HG03025 (cell line): ENCODE results near the gene IRF8.
"Not testable (repeated sequence)": the region's sequence is repeated elsewhere in the genome, so short reads cannot be mapped to it uniquely, and the experiment has no call there.

ENCODE experiments used
- ATAC-seq: cut with Tn5 transposase; IDR thresholded peaks from one replicate; pipeline ENCODE4 v1.9.1; 2021; ENCODE audit warnings: mild to moderate bottlenecking, moderate library complexity; ENCODE audit not compliant: unreplicated experiment, low FRiP score

Gene IRF8

DNA sequence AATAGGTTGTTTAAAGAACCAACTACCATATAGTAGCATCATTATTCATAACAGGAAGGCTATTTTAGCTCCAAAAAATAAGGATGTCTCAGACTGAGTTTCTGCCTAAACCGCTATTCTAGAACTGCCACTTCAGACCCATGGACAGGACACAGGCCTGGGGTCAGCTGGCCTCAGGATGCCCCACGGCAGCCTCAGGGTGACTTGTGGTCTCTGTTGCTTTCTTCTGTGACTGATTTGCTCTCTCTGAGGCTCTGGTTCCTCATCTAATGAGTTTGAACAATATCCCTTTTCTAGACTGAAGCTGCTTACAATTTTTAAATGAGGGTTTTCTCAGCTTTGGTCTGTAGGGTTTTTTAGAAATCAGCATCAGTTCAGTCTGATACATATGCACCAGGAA, 31.8 kb upstream of the IRF8 start:
- no peak for ATAC-seq

DNA sequence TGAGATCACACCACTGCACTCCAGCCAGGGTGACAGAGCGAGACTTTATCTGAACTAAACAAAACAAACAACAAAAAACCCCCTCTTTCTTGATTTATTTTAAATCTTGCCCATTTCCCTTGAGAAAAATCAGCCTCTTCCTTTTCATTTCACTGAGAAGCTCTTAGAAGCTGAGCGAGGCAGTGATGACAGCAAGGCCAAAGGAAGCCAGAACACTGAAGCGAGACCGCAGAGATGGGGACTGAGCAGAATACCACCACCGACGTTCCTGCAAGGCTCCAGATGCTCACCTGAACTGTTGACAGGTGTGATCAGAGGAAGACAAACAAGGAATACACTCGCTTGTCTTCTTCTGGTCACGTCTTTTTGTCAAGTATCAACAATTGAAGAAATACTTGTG, 30.5 kb upstream of the IRF8 start:
- no peak for ATAC-seq

DNA sequence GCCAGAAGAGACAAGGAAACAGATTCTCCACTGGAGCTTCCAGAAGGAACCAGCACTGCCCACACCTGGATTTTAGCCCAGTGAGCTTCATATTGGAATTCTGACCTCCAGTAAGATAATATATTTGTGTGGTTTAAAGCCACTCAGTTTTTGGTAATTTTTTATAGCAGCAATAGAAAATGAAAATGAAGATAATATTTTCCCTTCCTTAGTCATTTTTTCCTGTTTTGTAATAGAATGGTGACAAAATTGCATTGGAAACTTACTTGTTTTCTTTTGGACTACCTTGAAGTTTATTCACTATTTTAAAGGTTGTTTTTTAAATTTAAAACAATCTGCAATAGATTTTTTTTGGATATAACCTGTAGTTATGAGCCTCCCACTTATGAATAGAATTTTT, 29.8 kb upstream of the IRF8 start:
- ATAC-seq, result no peak

DNA sequence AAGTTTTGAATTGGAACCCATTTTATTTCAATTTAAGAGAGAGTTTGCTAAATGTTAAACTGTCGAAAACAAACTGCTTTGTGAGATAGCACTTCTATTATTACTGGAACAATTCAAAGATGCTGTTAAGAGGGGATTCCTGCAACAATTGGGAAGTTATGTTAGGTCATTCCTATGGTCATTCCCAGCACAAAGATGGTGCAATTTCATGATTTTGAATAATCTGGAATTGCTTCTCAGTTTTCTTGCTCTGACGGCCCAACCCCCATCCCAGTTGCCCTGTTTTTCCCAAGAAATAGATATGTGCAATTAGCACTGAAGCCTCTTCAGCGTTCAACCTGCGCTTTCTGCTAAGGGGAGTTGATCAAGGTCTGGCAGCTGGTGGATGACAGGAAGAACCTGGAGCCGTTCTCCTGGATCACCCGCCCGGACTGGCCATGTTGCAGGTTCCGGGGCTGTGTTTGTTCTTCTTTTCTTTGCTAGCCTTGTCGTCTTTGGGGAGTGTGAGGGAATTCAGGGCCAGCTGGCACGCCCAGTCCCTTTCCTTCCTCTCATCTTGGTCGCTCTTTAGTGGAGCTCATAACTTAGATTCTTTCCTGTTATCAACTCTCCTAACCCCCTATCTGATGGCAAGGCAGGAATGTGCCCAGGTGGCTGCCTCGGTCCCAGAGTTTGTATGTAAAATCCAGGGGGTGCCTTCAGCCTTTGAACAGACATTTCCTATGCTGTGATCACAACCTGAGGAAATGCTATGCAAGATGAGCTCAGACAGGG, 29.0 kb upstream of the IRF8 start:
- no peak for ATAC-seq

DNA sequence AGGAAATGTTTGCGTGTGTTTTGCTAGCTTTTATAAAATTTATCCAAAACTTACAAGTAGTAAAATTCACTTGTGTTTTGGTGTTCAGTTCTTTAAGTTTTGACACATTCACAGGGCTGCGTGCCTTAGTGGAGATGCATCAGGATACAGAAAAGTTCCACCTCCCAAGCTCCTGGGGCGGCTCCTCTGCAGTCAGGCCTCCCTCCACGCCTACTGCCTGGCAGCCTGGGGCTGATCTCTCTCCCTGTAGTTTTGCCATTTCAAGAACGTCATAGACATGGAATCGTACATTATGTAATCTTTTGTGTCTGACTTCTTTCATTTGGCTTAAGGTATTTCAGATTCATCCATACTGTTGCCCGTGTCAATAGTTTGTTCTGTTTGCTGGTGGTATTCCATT, 27.2 kb upstream of the IRF8 start:
- no peak for ATAC-seq

DNA sequence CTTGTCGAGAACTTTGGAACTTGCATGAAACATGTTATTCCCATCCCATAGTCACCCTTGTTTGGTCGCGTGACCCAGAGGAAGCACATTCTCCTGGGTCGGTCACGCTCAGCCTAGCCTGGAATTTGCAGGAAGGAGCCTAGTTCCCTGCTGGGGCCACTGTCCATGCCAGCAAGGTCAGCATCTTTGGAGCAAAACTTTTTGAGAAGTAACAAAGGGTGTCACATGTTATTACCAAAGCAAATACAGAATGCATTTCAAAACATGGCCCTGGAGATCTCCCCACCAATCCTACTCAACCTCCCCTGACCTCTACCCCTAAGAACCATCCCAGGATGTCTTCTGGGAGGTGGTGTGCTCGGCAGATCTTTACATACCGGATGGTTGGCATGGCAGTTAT, 26.2 kb upstream of the IRF8 start:
- no peak for ATAC-seq

DNA sequence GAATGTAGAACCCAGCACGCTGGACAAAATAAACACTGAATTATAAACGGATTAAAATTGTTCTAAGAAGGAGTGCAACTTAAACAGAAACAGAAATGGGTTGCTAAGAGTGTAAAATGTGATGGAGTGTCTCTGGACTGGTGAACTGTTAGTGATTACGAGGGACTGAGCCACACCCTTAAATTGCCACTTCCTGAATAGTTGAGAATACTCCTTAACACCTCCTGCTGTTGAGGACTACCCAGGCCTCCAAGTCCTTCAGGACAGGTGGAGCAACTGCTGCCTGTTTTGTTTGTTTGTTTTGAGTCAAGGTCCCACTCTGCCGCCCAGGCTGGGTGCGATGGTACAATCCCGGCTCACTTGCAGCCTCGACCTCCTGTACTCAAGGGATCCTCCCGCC, 25.8 kb upstream of the IRF8 start:
- no peak for ATAC-seq

DNA sequence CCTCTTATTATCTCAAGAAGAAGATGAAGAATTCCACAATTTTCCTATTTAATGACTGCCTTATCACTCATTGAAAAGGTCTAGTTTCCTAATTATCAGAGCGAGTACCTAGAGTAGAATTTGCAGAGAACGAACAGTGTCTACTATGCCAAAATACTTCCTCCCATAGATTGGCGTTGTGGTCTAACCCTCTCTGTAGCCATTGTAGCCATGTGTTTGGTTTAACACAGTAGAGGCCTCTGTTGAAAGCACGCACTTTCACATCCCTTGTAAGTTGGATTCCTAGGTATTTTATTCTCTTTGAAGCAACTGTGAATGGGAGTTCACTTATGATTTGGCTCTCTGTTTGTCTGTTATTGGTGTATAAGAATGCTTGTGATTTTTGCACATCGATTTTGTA, 24.9 kb upstream of the IRF8 start:
- not testable (repeated sequence) for ATAC-seq

DNA sequence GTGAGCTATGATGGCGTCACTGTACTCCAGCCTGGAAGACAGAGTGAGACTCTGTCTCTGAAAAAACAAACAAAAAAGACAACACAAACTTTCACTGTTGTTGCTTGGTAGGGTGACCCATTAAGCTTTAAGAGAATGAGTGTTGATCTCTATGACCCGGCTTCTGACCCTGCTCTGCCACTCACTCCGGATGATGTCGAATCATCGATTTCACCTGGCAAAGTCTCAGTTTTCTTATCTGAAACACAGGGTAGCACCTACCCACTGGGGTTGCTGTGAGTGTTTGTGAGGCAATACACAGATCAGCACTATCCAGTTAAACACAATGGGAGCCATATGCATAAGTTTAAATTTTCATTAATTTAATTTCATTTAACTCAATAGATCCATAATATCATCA, 20.6 kb upstream of the IRF8 start:
- no peak for ATAC-seq

DNA sequence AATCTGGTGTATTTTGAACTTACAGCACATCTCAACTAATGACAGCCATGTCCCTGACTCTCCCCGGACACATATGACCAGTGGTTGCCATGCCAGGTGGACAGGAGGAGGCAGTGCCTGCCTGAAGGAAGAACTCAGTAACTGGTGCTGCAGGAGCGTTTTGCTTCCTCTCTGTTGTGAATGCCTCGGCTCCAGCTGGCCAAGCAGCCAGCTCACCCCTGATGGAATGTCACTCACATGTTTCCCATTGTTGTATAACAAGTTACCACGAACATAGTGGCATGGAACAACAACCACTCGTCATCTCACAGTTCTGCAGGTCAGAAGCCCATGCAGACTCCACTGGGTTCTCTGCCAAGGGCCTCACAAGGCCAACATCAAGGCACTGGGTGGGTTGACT, 20.1 kb upstream of the IRF8 start:
- ATAC-seq, result no peak

DNA sequence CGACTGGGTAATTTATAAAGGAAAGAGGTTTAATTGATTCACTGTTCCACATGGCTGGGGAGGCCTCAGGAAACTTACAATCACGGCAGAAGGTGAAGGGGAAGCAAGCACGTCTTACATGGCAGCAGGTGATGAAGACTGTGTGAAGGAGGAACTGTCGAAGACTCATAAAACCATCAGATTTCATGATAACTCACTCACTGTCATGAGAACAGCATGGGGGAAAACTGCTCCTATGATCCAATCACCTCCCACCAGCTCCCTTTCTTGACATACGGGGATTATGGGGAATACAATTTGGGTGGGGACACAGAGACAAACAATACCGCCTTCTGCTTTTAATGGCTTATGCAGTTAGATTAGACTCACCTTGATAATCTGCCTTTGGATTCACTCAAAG, 19.4 kb upstream of the IRF8 start:
- no peak for ATAC-seq

DNA sequence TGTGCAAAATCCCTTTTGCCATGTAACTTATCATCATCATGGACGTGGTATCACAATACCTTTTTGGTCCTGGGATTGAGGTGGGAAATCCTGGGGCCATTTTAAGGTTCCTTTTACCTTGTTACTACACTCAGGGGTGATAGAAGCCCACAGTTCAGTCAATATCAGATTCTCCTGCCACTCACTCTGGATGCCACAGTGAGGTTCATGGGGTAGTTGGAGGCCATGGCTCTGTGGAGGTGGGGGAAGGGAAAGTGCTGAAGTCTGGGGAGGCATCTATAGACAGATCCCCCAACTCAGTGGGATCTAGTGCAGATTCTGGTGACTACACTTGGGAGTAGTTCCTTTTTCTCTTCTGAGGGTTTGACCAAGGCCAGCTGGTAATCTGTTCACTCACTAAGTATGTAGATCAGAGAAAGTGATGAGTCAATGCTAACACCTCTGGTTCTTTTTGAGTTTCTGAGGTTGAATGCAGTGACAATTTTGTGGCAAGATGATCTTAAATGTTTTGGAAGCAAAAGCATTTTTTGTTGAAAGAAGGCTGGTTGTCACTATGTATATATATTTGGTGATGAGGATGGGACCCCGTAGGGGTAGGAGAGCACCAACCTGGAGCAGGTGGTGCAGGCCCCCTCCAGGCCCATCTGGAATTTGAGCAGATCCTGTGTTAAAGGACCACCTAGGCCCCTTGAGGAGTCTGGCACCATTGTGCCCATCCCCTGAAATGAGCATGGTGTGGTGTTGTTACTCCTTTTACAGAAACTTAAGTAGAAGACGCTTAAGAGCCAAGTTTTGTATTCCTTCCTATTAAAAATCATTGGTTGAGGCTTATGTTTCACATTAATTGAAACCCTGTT, 18.8 kb upstream of the IRF8 start:
- no peak for ATAC-seq

DNA sequence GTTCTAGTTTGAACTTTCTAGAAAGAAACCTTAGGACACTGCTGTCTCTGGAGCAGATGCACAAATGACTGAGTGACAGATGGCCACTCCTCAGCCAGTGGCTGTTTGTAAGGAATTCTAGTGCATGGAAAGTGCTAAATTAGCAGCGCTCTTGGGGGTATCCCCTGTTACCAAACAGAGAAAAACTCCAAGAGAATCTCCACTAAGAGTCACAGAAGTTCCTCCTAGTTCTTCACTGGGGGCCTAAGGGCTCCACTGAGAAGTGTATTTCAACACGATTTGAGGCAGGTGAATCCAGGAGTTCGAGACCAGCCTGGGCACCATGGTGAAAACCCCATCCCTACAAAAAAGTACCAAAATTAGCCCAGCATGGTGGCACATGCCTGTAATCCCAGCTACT, 18.1 kb upstream of the IRF8 start:
- ATAC-seq, result no peak

DNA sequence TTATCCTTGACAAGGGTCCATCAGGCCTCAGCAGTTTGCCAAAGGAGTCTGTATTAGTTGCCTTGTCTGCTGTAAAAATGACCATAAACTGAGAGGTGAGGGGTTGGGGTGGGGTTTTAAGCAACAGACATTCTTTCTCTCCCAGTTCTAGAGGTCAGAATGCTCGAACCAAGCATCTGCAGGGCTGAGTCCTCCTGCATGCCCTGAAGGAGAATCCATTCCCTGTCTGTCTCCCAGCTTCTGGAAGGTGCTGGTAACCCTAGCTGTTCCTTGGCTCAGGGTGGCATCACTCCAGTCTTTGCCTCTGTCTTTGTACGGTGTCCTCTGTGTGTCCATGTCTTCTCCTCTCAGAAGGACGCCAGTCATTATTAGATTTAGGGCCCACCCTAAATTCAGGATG, 17.5 kb upstream of the IRF8 start:
- no peak for ATAC-seq

DNA sequence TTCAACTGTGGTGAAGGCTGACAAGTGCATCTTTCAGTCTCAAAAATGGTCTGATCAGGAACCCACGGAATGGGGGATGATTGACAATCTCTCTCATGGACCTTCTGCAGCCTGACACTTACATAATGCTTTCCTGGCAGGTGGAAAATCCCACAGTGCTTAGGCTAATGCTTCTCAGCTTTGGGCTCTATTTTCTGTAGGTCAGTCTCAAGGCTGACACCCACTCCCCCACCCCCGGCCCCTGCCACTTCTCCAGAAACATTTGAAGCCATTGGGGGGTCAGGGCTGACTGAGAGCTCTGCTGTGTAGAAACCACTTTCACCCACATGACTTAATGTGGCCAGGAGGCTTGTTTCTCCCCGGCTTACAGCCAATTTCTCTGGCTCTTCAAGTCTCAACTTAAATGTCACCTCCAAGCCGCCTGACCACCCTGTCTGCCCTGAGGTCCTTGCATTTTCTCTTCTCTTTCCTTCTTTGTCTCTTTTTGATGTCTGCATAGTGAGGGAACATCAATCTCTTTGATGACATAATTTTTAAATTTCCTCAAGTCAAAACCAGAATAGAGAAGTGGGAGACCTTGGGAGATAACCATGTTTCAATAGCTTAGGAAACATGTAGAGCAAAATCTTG, 16.7 kb upstream of the IRF8 start:
- ATAC-seq, result no peak

DNA sequence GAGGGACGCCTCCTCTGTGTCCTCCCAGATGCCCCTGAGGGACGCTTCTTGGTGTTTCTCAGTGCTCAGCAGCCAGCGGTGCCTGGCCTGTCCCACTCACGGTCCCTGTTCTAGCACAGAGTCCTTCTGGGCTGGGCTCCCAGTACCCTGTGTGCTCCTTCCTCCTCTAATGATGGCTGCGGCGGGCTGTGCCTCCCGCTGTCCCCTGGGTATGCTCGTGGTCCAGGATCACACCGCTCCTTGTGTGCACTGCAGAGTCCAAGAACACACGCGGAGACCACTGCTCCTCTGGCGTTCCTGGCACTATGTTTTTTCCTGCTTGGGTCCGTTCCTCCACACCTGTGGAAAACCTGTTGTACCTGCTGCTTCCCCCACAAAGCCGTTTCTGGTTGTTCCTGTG, 15.1 kb upstream of the IRF8 start:
- ATAC-seq, result no peak

DNA sequence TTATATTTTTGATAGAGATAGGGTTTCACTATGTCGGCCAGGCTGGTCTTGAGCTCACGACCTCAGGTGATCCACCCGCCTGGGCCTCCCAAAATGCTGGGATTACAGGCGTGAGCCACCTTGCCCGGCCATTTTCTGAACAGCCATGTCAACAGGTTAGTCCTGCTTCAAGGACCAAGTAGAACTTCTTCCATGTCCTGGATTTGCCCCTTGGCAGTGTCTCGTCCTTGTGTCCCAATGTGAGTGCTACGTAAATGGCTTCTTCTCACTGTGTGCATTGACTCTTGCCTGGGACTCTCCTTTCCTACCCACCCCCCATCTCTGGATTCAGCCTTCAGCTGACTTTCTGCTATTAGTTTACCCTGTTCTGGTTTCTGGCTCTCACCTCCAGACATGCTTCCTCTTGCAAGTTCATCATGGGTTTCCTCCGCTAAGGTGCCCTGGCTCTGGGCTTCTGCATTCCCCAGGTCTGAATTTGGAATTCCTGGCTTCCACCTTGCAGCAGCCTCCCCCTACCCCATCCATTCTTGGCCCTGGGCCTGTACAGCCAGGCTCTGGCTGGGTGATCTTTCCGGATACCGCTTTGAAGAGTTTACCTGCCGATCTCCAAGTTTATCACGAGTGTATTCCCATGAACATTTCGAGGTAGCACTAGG, 14.0 kb upstream of the IRF8 start:
- no peak for ATAC-seq

DNA sequence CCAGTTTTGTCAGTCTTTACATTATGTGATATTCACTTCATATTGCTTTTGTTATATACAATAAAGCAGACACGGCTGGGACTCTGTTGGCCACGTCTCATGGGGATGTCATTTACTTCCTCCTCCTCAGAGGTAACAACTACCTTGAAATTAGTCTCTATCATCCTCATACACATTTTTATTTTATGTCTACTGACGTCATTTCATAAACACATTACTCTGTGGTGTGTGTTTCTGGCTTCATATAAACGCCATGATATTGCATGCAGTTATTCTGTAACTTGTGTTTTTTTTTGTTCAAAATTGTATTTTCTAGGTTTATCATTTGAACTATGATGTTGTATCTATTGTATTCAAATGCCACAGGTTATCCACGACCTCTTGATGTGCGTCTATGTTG, 13.4 kb upstream of the IRF8 start:
- ATAC-seq, result no peak

DNA sequence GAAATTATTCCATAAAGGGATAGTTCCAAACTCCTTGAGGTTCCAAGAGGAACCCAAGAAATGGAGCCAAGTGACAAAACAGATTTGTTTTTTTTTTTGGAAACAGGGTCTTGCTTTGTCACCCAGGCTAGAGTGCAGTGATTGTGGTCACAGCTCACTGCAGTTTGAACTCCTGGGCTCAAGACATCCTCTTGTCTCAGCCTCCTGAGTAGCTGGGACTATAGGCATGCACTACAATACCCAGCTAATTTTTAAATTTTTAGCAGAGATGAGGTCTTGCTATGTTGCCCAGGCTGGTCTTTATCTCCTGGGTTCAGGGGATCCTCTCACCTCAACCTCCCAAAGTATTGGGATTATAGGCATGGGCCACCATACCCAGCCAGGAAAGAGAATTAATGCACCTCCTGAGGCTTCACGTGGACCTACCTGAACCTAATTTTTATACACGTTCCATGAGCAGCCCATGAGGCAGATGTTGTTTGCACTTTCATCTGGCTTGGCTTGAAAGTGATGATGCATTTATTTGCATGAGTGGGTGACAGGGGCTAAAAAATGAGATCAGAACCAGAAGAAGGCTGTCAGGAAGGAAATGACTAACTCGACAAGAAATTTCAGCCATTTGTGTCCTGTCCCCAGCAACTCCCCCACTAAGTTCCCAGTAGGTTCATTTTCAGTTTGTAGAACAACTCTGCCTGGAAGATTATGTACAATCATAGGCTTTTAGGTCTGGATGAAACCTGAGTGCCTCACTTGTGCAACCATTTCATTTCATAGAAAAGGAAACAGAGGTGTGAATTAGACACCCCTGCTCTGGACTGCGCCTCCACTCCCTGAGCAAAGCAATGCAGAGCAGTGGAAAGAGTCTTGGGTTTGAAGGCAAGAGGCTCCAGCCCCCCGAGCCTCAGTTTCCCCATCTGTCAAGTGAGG, 10.3 kb upstream of the IRF8 start:
- no peak for ATAC-seq
